GM12892 (cell line): ENCODE data around the gene CCDC201.

Experiments used
- POLR2A ChIP-seq: IDR thresholded peaks from 2 replicates; pipeline ENCODE4 v1.6.1; 2011; ENCODE audit warnings: low read depth, low read length, control low read depth
- POLR2AphosphoS5 ChIP-seq: IDR thresholded peaks from 2 replicates; pipeline ENCODE4 v1.6.1; 2011; ENCODE audit warnings: low read depth, low read length, control low read depth

DNA sequence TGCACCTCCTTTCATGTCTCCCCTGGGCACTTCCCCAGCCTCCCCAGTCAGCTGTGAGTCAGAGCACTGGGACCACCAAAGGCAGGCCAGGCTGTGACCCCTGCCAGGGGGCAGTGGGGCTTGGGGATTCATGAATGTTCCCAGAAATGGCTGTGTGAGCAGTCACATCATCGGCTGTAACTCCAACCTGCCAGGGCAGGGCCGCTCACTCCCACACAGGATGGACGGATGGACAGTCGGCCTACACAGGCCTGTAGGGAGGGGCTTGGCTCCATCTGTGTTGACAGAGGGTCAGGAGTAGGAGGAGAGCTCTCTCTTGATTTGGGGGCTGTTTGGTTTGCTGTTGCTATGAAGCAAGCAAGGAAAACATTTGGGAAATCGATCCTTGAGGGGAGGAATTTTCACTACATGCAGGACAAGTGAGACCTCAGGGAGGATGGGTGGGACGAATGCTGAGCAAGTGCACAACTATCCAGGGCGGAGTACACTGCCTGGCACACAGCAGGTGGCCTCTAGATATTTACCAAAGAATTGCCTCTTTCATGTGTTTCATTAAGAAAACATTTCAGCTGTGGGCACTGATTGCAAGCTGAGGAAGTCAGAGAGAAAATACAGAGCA is 12.5 kb upstream of the CCDC201 start:
- no peak for TF ChIP-seq POLR2A
- no peak for TF ChIP-seq POLR2AphosphoS5
